Stimulated activated naive CD8-positive, alpha-beta T cell treated with anti-CD3 and anti-CD28 coated beads, Interleukin-15, Interleukin-2, amounts not matched to agents 100 U/mL and 50 U/mL, for 24 hours (primary cell): ENCODE results near the gene RIPK1.
A peak's percentile ranks its signal among the peaks of the same experiment; 100 is the strongest.
"Not testable (repeated sequence)": the region's sequence is repeated elsewhere in the genome, so short reads cannot be mapped to it uniquely, and the experiment has no call there.

ENCODE experiments used
- ATAC-seq: fragments of 150-1000 bp; cut with Tn5 transposase; one replicate; pipeline ENCODE4 v1.10.0; 2021
- DNase-seq: peaks from one replicate; pipeline ENCODE4 v3.0.0; 2021

RIPK1 gene

DNA sequence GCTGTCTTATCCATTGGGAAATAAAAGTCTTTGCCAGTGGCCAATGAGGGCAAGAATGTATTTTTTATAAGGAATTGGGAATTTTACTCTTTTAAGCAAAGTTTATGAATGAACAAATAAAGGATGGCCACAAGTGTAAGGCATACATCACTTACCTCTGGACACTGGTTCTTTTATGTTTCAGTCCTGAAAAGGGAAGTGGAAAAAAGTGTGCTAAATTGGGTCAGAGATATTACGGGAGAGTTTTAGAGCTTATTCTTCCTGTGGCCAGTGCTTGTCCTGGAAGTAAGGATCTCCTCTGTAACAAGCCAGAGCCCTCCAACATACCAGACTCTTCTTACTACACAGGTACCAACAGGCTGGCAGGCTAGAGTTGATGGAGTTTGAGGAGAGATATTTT lies 22.5 kb upstream of the RIPK1 start:
- no peak for DNase-seq
- ATAC-seq, result no peak

DNA sequence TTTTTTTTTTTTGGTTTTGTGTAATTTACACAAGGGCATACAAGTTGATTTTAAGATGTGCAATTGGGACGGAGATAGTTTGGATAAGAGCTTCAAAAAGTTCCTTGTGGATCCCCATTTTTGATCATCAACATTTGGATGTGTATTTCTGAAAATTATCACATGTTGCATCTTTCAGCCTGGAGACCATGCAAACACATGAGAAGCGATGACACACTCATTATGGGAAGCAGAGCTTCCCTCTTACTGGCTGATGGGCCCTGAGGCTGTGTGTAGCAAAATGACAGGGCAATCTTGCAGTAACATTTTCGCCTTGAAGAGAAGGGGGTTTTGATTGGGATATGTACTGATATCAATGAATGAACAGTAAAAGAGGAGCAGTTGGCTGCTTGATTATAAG lies 22.0 kb upstream of the RIPK1 start:
- no peak for ATAC-seq

DNA sequence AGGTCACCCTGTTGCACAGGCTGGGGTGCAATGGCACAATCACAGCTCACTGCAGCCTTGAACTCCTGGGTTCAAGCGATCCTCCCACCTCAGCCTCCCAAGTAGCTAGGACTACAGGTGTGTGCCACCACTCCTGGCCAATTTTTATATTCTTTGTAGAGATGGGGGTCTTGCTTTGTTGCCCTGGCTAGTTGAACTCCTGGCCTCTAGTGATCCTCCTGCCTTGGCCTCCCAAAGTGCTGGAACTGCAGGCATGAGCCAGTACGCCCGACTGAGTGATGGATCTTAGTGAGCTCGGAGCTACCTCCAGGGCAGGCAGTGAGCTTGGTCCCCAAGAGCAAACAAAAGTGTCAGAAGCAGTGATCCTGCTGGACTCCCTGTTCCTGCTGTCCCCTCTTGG lies 20.3 kb upstream of the RIPK1 start:
- ATAC-seq, DNase-seq: not testable (repeated sequence)

More for the DNA sequence above, 22.0 kb upstream of the RIPK1 start:
- no peak for DNase-seq

DNA sequence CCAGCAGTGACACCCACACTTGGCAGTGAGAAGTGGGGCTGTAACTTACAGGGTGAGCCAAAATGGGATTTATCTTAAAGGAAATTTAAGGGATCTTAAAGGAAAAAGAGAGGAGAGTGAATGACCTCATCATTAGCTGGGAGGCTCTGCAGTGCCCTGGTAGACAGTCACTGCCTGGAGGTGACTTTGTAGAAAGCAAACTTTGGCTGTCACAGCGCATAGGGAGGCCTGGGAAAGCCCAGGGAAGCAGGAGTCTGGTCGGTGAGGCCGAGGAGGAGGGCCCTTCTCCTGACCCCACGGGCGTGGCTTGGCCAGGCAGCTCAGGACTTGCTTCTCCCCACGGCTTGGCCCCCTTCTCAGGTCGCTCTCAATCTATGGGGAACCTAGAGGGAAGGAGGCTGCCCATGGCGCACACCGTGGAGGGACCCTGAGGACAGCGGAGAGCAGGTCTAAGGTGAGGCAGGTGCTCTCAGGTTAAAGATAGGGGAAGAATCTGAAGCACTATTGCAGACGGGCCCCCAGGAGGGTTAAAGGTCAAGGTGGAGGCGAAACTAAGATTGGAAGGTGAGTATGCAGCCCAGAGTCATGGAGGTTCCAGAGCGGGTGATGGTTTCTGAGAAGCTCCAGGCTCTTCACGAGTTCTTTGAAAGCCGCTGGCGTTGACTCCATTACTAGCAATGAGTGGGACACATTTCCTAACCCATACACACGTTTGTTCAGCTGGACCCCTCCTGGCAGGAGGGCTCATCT lies 15.6 kb upstream of the RIPK1 start:
- ATAC-seq (no peak), DNase-seq (no peak)

DNA sequence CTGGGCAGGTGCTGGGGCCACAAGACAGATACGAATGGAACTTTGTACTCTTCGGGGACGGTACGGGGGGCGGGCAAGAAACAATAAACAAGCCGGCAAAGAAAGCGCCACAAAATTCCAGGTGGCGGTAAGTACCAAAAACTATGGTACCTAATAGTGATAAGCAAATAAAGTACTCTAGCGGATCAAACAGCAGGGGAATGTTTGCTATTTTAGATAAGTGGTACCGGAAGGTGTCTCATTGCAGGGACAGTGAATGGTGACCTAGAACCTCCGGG lies 15.1 kb upstream of the RIPK1 start:
- no peak for DNase-seq
- no peak for ATAC-seq

DNA sequence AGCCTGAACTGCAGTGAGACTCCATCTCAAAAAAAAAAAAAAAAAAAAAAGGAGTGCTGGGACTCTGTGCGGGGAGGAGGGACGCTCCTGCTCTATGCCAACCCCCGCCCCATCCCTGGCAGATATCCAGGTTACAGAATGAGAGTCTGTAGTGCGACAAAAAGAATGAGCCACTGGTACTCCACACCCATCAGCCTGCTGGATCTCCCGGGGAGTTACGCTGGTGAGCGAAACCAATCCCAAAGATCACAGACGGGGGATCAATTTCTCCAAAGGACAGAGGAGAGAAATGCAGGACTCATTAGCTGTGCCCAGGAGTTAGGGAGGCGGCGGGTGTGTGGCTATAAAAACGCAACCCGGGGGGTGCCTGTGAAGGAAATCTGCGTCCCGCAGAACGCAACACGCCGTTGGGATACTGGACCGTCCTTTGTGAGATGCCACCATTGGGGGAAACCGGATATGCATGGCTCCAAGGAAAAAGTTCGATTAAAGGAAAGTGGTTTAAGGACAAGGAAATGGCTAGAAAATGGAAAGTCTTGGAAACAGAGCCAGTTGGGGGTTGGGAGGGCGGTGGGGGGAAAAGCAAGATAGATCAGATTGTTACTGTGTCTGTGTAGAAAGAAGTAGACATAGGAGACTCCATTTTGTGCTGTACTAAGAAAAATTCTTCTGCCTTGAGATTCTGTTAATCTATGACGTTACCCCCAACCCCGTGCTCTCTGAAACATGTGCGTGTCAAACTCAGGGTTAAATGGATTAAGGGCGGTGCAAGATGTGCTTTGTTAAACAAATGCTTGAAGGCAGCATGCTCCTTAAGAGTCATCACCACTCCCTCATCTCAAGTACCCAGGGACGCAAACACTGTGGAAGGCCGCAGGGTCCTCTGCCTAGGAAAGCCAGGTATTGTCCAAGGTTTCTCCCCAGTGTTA lies 13.8 kb upstream of the RIPK1 start:
- not testable (repeated sequence) for DNase-seq, ATAC-seq

DNA sequence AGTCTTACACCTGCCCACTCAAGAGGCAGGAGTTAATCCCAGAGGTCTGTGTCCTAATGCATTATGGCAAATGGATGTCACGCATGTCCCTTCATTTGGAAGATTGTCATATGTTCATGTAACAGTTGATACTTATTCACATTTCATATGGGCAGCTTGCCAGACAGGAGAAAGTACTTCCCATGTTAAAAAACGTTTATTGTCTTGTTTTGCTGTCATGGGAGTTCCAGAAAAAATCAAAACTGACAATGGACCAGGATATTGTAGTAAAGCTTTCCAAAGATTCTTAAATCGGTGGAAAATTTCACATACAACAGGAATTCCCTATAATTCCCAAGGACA lies 13.2 kb upstream of the RIPK1 start:
- not testable (repeated sequence) for ATAC-seq, DNase-seq

DNA sequence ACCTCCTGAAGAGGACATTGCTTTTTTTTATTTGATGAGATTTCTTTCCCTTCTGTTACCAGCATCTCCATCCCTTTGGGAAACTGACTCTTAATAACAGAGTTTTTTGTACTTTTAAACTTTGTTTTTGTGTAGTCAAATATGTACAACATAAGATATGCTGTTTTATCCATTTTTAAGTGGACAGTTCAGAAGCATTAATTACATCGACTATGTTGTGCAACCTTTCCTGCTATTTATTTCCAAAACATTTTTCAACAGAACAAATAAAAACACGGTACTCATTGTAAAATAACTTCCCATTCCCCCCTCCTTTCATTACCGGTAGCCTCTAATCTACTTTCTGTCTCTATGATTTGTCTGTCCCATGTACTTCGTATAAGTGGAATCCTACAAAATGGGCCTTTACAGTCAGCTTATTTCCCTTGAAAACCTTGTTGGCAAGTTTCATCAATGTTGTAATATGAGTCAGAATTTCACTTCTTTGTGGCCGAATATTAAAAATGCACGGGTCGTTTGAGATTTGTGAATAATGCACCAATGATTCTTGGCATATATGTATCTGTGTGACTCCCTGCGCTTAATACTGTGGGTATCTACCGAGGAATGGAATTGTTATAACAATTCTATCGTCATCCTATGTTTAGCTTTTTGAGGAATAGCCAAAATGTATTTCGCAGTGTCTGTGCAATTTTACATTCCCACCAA lies 11.1 kb upstream of the RIPK1 start:
- no peak for DNase-seq
- ATAC-seq, result no peak

DNA sequence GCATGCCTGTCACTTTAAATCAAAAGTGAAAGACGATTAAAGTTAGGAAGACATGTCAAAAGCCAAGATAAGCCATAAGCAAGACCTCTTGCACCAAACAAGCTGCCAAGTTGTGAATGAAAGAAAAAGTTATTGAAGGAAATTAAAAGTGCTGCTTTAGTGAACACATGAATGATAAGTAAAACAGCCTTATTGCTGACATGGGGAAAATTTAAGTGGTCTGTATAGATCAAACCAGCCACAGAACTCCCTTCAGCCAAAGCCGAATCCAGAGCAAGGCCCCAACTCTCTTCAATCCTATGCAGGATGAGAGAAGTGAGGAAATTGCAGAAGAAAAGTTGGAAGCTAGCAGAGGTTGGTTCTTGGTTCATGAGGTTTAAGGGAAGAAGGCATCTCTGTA lies 9.3 kb upstream of the RIPK1 start:
- ATAC-seq (no peak), DNase-seq (no peak)

DNA sequence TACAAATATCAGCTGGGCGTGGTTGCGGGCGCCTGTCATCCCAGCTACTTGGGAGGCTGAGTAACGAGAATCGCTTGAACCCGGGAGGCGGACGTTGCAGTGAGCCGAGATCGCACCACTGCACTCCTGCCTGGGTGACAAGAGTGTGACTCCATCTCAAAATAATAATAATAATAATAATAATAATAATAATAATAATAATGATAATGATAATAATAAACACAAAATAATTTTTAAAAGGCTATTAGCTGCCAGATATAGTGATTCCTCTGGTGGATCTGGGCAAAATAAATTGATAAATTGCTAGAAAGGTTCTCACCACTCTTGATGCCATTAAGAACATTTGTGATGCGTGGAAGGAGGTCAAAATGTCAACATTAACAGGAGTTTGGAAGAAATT lies 8.2 kb upstream of the RIPK1 start:
- DNase-seq, ATAC-seq: not testable (repeated sequence)

DNA sequence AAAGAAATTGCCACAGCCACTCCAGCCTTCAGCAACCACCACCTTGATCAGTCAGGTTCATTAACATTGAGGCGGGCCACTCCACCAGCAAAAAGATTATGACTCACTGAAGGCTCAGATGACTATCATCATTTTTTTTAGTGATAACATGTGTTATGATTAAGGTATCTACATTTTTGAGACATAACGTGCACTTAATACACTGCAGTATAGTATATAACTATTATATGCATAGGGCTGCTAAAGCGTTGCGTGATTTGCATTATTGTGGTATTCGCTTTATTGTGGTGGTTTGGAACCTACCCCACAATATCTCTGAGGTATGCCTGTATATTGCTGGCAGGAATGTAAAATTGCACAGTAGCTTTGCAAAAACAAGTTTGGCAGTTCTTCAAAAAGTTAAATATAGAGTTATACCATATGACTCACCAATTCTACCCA lies 6.8 kb upstream of the RIPK1 start:
- no peak for DNase-seq
- no peak for ATAC-seq

DNA sequence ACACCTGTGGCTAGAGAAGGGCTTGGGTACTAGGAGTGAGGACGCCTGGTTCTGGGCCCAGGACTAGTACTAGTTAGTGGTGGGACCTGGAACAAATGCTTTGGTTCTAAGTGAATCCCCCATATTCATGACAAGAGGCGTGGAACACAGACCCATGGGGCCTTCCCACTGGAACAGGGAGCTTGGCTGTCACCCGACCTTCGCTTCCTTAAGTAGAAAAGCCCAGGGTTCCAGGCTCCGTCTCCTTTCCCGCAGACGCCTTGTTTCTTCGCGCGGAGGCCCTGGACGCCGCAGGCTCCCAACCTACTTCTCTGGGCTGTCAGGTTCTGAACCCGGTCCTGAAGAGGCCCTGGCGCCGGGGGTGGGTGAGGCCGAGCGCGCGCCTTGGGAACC lies 5.0 kb upstream of the RIPK1 start:
- DNase-seq, ATAC-seq: not testable (repeated sequence)

DNA sequence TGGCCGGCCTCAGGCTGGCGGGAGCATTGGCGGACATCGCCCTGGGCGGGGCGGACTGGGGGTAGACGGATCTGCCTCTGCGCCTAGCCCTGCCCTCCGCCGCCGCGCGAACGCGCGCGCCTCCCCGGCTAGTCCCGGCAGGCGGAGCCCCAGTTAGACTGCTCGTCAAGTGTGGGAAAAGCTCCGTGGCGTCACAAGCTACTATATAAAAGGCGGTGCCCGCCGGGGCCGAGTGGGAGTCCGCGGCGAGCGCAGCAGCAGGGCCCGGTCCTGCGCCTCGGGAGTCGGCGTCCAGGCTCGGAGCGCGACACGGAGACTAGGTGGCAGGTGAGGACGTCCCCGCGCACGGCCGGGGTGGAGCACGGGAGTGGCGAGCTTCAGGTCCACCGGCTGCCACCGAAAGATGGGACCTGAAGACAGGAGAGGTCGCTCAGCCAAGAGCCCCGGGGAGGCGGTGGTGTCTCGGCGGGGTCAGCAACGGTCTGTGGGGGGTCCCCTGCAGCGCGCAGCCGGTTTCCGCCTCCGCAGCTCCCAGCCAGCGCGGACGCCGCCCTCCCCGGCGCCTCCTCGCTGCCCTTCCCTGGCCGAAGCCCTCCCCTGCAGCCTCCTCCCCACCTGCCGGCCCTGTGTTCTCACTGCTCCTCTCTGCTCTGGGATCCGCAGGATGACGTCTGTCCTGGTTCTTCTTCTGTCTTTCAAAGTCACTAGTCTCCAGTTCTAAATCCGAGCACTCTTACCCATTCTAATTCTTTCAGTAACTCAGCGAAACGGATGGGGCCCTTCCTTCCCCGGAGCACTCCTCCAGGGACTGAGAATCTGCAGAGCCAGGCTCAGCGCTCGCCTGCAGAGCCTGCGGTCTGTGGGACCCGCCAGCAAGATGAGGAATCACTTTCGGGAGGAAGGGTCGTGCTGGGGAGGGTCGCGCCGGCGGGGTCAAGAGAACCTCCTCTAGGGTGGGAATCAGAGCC lies 4.3 kb upstream of the RIPK1 start:
- peak; percentile 91 for DNase-seq
- peak; percentile 94 for ATAC-seq

DNA sequence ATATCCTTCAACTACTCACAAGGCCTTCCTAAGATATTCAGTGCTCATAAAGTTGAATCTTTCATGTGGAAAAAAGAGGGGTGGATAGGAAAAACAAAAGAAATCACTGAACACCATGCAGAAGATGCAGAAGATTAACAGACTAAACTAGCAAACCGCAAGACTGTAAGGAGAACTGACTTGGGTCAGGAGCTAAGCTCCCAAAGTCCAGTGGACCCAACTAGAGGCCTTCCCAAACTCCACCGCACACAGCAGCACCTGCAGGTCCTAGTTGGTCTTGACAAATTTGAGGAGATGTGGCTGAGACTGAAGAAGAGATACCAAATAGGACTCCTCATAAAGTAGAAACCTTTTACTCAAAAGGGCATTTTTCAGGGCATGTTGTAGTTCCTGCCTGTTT lies 3.3 kb downstream of the RIPK1 start:
- no peak for DNase-seq

DNA sequence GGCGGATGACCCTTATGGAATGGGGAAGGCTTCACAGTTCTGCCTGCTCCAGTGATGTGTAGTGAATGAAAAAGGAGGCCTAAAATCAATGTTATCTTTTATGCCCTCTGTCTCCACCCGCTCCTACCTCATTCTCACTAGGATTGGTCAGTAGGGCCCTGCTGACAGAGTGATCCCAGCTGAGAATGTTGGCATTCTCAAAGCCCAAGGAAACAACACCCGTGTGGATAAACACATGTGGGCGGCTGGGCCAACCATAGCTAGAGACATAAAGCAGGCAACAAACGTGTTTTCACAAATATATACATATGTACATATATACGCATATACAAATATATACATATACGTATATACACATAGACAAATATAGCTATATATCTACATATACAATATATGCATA lies 4.5 kb downstream of the RIPK1 start:
- no peak for ATAC-seq
- DNase-seq, result no peak

More for the DNA sequence above, 3.3 kb downstream of the RIPK1 start:
- no peak for ATAC-seq

DNA sequence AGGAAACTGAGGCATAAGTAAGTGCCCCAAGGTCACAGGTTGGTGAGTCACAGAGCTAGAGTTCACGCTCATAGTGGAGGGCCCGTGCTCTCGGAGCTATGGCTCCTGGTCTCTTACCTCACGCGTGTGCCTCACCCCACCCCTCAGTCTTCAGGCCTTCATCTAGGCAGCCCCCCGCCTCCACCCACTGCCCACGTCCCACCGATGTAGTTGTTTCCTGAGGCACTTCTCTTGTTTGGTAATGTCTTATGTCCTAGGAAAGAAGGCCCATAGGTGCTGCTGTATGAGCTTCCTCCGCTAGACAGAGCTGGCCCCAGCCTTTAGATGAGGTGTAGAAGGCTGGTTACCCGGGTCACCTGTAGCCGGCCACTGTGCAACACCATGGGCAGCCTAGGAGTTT lies 5.1 kb downstream of the RIPK1 start:
- ATAC-seq (no peak), DNase-seq (no peak)

DNA sequence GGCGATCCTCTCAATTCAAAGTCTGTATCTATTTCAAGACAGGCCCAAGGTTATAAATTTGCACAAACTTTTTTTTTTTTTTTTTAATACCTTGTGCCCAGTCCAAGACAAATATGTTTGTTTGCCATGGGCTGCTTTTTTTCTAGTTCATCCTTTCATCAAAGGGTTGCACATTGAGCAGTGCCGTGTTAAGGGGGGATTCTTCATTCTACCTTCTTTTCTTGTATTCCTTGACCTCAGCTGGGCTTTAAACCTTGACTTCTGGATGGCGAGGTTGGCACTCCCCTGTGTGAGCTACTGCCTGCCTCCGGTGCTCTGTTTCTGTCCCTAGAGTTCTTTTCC lies 7.4 kb downstream of the RIPK1 start:
- ATAC-seq, result no peak
- DNase-seq, result no peak

DNA sequence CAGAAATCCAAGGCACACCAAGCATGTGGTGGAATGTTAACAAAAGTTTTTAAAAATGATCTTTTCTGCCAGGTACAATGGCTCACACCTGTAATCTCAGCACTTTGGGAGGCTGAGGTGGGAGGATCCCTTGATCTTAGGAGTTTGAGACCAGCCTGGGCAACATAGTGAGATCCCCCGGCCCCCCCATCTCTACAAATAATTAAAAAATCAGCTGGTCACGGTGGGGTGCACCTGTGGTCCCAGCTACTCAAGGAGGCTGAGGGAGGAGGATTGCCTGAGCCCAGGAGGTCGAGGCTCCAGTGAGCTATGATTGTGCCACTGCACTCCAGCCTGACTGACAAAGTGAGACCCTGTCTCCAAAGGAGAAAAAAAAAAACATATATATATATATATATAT lies 8.0 kb downstream of the RIPK1 start:
- ATAC-seq, result no peak
- no peak for DNase-seq

DNA sequence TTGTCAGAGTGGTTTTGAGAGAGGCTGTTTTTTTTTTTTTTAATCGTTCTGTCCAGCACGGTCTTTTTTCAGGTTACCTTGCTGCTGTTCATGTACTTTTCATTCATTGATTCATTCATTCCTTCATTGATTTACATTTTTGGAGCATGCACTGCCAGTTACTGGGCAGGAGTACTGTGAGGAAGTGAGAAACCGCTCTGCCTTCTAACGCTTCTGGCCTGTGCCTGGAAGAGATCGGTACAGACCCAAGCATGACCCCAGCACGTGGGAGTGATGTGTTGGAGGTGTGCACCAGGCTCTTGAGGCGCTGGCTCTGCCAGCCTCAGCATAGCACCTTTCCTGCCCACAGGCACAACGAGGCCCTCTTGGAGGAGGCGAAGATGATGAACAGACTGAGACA lies 9.1 kb downstream of the RIPK1 start:
- DNase-seq, result no peak
- no peak for ATAC-seq

DNA sequence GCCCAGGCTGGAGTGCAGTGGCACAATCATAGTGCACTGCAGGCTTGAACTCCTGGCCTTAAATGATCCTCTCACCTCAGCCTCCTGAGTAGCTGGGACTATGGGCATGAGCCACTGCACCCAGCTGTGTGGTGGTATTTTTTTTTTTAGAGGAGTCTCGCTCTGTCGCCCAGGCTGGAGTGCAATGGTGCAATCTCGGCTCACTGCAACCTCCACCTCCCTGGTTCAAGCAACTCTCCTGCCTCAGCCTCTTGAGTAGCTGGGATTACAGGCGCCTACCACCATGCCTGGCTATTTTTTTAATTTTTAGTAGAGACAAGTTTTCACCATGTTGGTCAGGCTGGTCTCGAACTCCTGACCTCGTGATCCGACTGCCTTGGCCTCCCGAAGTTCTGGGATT lies 10.7 kb downstream of the RIPK1 start:
- DNase-seq, ATAC-seq: not testable (repeated sequence)

DNA sequence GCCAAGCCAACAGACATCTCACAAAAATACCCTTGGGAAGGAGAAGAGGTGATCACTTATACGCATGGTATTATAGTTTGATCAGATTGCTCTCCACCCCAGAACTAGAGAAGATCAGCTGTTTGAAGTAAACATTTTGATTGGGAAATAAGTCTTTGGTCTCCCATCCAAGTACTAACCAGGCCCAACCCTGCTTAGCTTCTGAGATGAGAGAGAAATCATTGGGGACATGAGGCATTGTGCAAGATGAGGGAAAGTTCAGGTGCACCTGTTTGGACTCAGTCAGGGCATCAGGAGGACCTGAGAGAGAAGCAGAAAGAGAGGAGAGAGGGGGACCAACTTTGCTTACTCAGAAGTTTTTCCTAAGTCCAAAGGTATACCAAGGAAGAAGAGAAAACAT lies 11.4 kb downstream of the RIPK1 start:
- DNase-seq, result no peak
- ATAC-seq, result no peak

DNA sequence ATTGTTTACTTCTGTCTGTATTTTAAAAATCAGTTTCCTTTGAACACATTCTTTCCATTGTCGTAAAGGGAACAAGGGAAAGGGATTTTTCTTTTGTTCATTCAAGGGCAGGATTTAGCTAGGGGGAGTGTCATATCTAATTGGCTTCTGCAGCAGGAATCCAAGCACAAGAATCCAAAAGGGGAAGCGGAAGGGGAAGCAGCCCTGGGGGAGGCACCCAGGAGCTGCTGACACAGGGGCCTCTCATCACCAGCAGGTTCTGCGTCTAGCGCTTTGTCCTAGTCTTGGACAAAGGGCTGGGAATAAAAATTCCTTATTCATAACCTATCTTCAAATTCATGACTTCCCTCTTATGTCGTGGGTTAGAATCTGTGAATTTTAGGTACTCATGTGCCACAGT lies 13.7 kb downstream of the RIPK1 start:
- ATAC-seq, result no peak
- no peak for DNase-seq
